HG03432 (cell line): ENCODE data around the gene MRPL48.

Source experiments
- ATAC-seq: cut with Tn5 transposase; IDR thresholded peaks from one replicate; pipeline ENCODE4 v1.9.1; 2021; ENCODE audit warnings: mild to moderate bottlenecking, moderate library complexity; ENCODE audit not compliant: unreplicated experiment

The MRPL48 gene

GRCh38 chr11:73888244-73888643 is 100.6 kb downstream of the MRPL48 start:
- ATAC-seq = no peak

DNA sequence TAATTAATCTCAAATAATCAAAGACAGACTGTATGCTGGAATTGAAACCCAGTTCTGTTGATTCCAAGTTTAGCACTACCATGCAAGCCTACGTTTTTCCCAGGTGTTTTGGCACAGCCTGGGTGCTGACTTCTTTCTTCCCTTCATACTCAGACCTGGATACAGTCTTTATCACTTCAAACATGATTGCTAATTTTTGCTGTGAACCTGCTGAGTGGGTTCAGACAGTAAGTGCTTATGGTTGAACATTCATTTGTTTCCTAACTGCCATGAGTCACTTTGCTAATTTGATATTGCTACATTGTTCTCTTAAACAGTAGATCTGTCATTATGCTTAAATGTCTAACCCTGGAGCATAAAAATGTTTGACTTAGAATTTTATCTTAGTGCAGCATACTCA is 101.3 kb downstream of the MRPL48 start:
- ATAC-seq = no peak

GRCh38 chr11:73889536-73889935 is 101.9 kb downstream of the MRPL48 start:
- ATAC-seq = no peak

GRCh38 chr11:73893041-73893440 is 105.4 kb downstream of the MRPL48 start:
- ATAC-seq = no peak

DNA sequence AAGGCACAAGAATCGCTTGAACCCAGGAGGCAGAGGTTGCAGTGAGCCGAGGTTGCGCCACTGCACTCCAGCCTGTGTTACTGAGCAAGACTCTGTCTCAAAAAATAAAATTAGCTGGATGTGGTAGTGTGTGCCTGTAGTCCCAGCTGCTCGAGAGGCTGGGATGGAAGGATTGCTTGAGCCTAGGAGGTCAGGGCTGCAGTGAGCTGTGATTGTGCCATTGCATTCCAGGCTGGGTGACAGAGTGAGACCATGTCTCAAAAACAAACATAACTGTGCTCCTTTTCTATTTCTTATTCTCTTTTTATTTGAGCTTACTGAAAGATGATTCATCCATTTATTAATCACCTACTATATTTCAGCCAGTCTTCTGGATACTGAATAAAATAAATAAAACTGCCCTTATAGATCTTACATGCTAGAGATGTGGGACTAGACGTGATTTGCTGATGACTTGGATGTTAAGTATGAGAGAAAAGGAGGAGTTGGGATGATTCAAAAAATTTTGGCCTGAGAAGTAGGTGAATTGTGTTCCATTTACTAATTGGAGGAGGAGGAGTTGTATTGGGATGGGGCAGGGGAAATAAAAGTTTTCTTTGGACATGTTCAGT is 107.2 kb downstream of the MRPL48 start:
- no peak for ATAC-seq

DNA sequence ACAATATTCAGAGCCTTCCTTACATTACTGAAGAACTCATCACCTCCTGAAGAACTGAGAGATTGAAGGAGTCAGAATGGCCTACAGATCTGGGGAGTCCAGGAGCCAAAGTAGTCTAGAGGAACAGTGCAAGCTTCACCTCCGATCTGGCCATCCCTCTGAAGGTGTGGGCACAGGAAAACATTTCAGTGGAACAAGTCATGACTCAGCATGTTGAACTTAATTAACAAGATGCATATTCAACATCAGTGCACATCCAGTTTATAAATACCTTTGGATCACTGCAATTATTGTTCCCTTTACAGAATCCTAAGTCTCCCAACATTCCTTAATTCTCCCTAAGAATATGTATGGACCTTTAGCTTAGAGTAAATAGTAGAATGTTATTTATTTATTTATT is 114.6 kb downstream of the MRPL48 start:
- no peak for ATAC-seq

GRCh38 chr11:73907191-73907590 is 119.5 kb downstream of the MRPL48 start:
- no peak for ATAC-seq

GRCh38 chr11:73912026-73912425 is 124.4 kb downstream of the MRPL48 start:
- ATAC-seq = no peak

DNA sequence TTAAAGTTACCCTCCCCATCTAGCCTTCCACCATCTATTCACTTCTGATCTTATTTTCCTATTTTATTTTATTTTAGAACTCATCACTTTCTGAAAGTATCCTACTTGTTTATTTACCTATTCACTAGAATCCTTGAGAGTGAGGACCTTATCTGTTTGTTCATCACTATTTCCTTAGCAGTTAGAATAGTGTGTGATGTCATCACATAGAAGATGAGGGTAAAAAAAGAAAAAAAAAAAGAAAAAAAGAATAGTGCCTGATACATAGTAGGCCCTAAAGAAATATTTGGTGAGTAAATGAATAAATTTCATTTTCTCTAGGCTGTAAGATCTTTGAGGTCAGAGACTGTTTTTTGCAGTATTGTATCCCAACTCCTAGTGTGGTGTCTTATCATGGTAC is 125.8 kb downstream of the MRPL48 start:
- ATAC-seq = no peak

GRCh38 chr11:73914284-73914683 is 126.6 kb downstream of the MRPL48 start:
- no peak for ATAC-seq
